GM23338 (cell line): ENCODE data around the gene OR14I1. TPM values are rescaled to one million over a fixed set of nuclear protein-coding genes. Genes with fewer than 3 reads are reported as not detected.

Source experiments
- ATAC-seq: fragments of 200-7000 bp; cut with Tn5 transposase; 3 replicates; pipeline ENCODE4 v1.9.1; 2020
- DNase-seq: peaks from one replicate; pipeline ENCODE4 v3.0.0-alpha.2; 2015; ENCODE audit warnings: low spot score
- H2AFZ ChIP-seq: fragments of 200-600 bp; sonication (generic); 2 replicates; pipeline ENCODE4 v1.8.0; 2016; ENCODE audit warnings: antibody characterized with exemption, mild to moderate bottlenecking, moderate library complexity
- H3F3A ChIP-seq: fragments of 200-600 bp; sonication (generic); replicated peaks from 2 replicates; pipeline ENCODE4 v1.8.0; 2017; ENCODE audit warnings: antibody characterized with exemption, mixed run types, low read depth
- H3K27ac ChIP-seq: fragments of 200-600 bp; sonication (generic); 2 replicates; pipeline ENCODE4 v1.6.1; 2016; ENCODE audit warnings: low read depth
- H3K27me3 ChIP-seq: fragments of 200-600 bp; sonication (generic); 2 replicates; pipeline ENCODE4 v1.8.0; 2016; ENCODE audit warnings: mild to moderate bottlenecking, mixed run types, moderate library complexity; ENCODE audit not compliant: insufficient read depth
- H3K36me3 ChIP-seq: fragments of 200-600 bp; sonication (generic); 2 replicates; pipeline ENCODE4 v1.8.0; 2016; ENCODE audit warnings: mild to moderate bottlenecking; ENCODE audit not compliant: insufficient read depth
- H3K4me1 ChIP-seq: fragments of 200-600 bp; sonication (generic); 2 replicates; pipeline ENCODE4 v1.8.0; 2016; ENCODE audit warnings: mild to moderate bottlenecking, moderate library complexity; ENCODE audit not compliant: insufficient read depth
- H3K4me2 ChIP-seq: fragments of 200-600 bp; sonication (generic); 2 replicates; pipeline ENCODE4 v1.7.1; 2017; ENCODE audit warnings: mixed run types
- H3K4me3 ChIP-seq: fragments of 200-600 bp; sonication (generic); 2 replicates; pipeline ENCODE4 v1.6.1; 2016; ENCODE audit warnings: mixed run types
- H3K79me2 ChIP-seq: fragments of 200-600 bp; sonication (generic); replicated peaks from 2 replicates; pipeline ENCODE4 v1.8.0; 2017; ENCODE audit warnings: mild to moderate bottlenecking; ENCODE audit not compliant: insufficient read depth
- H3K9me2 ChIP-seq: fragments of 200-600 bp; sonication (generic); 2 replicates; pipeline ENCODE4 v1.8.0; 2017; ENCODE audit not compliant: insufficient read depth
- H4K20me1 ChIP-seq: fragments of 200-600 bp; sonication (generic); replicated peaks from 2 replicates; pipeline ENCODE4 v1.8.0; 2017; ENCODE audit warnings: mild to moderate bottlenecking; ENCODE audit not compliant: insufficient read depth
- H3K27ac Mint-ChIP-seq: 2 replicates; pipeline ENCODE4 v1.8.0; 2020; ENCODE audit warnings: inconsistent platforms, mild to moderate bottlenecking, moderate library complexity, mixed read lengths
- H3K27me3 Mint-ChIP-seq: 3 replicates; pipeline ENCODE4 v1.8.0; 2022; ENCODE audit warnings: low read depth, mild to moderate bottlenecking, moderate library complexity, mixed read lengths, inconsistent platforms; ENCODE audit not compliant: insufficient read depth, poor library complexity
- H3K36me3 Mint-ChIP-seq: 3 replicates; pipeline ENCODE4 v1.8.0; 2021; ENCODE audit warnings: low read depth, mild to moderate bottlenecking, inconsistent platforms, moderate library complexity, mixed read lengths
- H3K4me1 Mint-ChIP-seq: 3 replicates; pipeline ENCODE4 v1.8.0; 2020; ENCODE audit warnings: mild to moderate bottlenecking, inconsistent platforms, mixed read lengths
- H3K4me3 Mint-ChIP-seq: 3 replicates; pipeline ENCODE4 v1.8.0; 2021; ENCODE audit warnings: moderate library complexity, mild to moderate bottlenecking, inconsistent platforms, mixed read lengths
- H3K9me3 Mint-ChIP-seq: 3 replicates; pipeline ENCODE4 v1.8.0; 2020; ENCODE audit warnings: moderate library complexity, mild to moderate bottlenecking, inconsistent platforms, mixed read lengths
- CREB1 ChIP-seq: fragments of 250-450 bp; sonication (Bioruptor Pico); IDR thresholded peaks from 2 replicates; pipeline ENCODE4 v1.5.0; 2020; ENCODE audit warnings: low read depth, mild to moderate bottlenecking, moderate library complexity
- EZH2 ChIP-seq: fragments of 200-600 bp; sonication (generic); IDR thresholded peaks from one replicate; pipeline ENCODE4 v1.8.0; 2017; ENCODE audit warnings: antibody characterized with exemption, mild to moderate bottlenecking, low read depth; ENCODE audit not compliant: unreplicated experiment
- EZH2phosphoT487 ChIP-seq: fragments of 200-600 bp; sonication (generic); IDR thresholded peaks from one replicate; pipeline ENCODE4 v1.8.1; 2018; ENCODE audit warnings: antibody characterized with exemption; ENCODE audit not compliant: unreplicated experiment
- JUNB ChIP-seq: IDR thresholded peaks from one replicate; pipeline ENCODE4 v1.6.1; 2016; ENCODE audit warnings: antibody characterized with exemption; ENCODE audit not compliant: unreplicated experiment
- NANOG ChIP-seq: IDR thresholded peaks from 2 replicates; pipeline ENCODE4 v1.6.1; 2016; ENCODE audit warnings: antibody characterized with exemption, borderline replicate concordance
- POLR2AphosphoS5 ChIP-seq: IDR thresholded peaks from 2 replicates; pipeline ENCODE4 v1.6.1; 2016; ENCODE audit warnings: antibody characterized with exemption, low read depth
- STAT1 ChIP-seq: IDR thresholded peaks from one replicate; pipeline ENCODE4 v1.6.1; 2016; ENCODE audit warnings: antibody characterized with exemption; ENCODE audit not compliant: unreplicated experiment
- ZNF114 ChIP-seq: fragments of 250-450 bp; sonication (Bioruptor Pico); IDR thresholded peaks from 2 replicates; pipeline ENCODE4 v1.5.0; 2020; ENCODE audit warnings: mild to moderate bottlenecking, moderate library complexity
- ZNF331 ChIP-seq: fragments of 250-450 bp; sonication (Bioruptor Pico); IDR thresholded peaks from 2 replicates; pipeline ENCODE4 v1.5.0; 2020; ENCODE audit warnings: low read depth, mild to moderate bottlenecking, moderate library complexity
- polyA plus RNA-seq: library from polyadenylated mRNA; unstranded; fragments of >200 nt; fragmentation: Nextera tagmentation; extraction: Ambion mirVana; gene quantifications from 2 replicates; pipeline ENCODE4 v1.2.1, GENCODE V29; 2016
- total RNA-seq: library from RNA; depleted of rRNA; stranded (reverse); fragments of >200 nt; shearing (Covaris generic); gene quantifications from 2 replicates; pipeline ENCODE4 v1.2.3, GENCODE V29; 2014
- TF ChIP-seq, protein P1 (sequence below): IDR thresholded peaks from one replicate; pipeline ENCODE4 v1.6.1; 2018; ENCODE audit warnings: antibody characterized with exemption; ENCODE audit not compliant: unreplicated experiment
- TF ChIP-seq, protein P2 (sequence below): IDR thresholded peaks from 2 replicates; pipeline ENCODE4 v1.6.1; 2016; ENCODE audit warnings: antibody characterized with exemption
- TF ChIP-seq, protein P3 (sequence below), 2 experiments: fragments of 200-600 bp in 1 of 2; sonication (generic) in 1 of 2; conservative IDR thresholded peaks; 2 replicates each; pipeline versions ENCODE4 v1.5.1 to v1.6.1; 2016 to 2017; ENCODE audit warnings: antibody characterized with exemption in 2 of 2, low read depth in 2 of 2, mild to moderate bottlenecking in 2 of 2, moderate library complexity in 1 of 2

The OR14I1 gene
- total and polyA plus RNA-seq, 2 experiments from 2014 or later, result not detected

DNA sequence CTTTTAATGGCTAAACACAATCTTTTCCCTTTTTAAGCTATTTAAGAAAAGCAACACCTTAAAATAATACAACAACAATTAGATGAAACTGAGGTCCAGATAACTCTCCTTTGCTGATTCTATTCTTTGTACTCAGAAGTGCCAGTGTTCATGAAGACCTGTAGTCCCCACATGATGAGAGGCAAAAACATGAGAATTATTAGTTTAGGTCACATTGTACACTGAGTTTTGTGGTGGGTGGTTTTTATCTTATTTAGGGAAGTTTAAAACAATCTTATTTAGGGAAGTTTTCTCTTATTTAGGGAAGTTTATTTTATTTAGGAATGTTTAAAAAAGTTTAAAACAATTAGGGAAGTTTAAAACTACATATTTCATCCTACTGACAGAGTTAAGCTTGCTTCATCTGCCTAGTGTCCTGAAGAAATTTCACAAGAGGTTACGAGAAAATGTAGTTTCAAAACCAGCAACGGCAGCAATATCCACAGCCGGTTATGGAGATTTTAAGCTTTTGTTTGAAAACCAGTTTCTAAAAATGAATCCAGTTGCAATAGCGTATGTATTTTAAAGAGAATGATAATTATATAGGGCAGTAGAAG lies 7.8 kb upstream of the OR14I1 start:
- Histone ChIP-seq H3K27me3 (no peaks in the 10 kb centered on the region), H3K9me2 (no peaks in the 10 kb centered on the region), H3K79me2 (no peaks in the 10 kb centered on the region), H3K36me3 (0 out of 2 replicates have a peak, but pooled peaks cover 5% of the 10 kb centered on the region), H4K20me1 (no peaks in the 10 kb centered on the region), H3K4me1 (no peaks in the 10 kb centered on the region), H3F3A (no peaks in the 10 kb centered on the region), H3K4me3 (no peak overlapping the region), H2AFZ (no peak overlapping the region), H3K4me2 (no peak overlapping the region), H3K27ac (no peak overlapping the region)
- Mint-ChIP-seq H3K27ac (no peak overlapping the region), H3K4me1 (no peaks in the 10 kb centered on the region), H3K27me3 (peaks cover 1% of the 10 kb centered on the region), H3K36me3 (peaks cover 22% of the 10 kb centered on the region; the same call in 2 of the 3 replicates), H3K4me3 (no peak overlapping the region), H3K9me3 (no peaks in the 10 kb centered on the region; the same call in 1 of the 3 replicates)
- no peak for ATAC-seq
- no peak for DNase-seq
- TF ChIP-seq CREB1 (CRISPR knock-in tag), result no peak
- TF ChIP-seq POLR2AphosphoS5, result no peak

DNA sequence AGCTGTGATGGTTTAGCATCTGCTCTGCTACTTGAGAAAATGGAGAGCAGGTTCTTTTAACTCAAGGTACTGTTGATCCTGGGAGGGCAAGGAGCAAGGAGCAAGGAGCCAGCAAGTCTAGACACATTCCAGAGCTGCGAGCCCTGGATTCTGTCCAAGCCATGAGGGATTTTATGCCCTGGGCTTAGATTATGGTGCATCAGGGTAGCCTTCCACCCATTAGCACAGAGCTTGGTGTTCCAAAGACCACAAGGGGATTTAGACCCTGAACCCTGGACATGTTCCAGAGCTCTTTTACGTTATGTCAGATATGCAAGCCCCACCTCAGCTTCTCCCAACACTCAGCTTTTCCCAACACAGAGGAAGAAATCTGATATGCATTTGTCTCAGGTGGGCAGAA lies 2.0 kb upstream of the OR14I1 start:
- Mint-ChIP-seq H3K4me1 (no peaks in the 10 kb centered on the region), H3K36me3 (peaks cover 19% of the 10 kb centered on the region), H3K9me3 (peaks cover 11% of the 10 kb centered on the region), H3K27ac (no peak overlapping the region), H3K27me3 (peaks cover 2% of the 10 kb centered on the region), H3K4me3 (no peak overlapping the region)
- ATAC-seq, result no peak
- Histone ChIP-seq H3K4me1 (no peaks in the 10 kb centered on the region), H3K9me2 (no peaks in the 10 kb centered on the region), H3K27ac (no peak overlapping the region), H2AFZ (no peak overlapping the region), H3K27me3 (no peaks in the 10 kb centered on the region), H3K4me2 (no peak overlapping the region), H3K4me3 (no peak overlapping the region), H3K36me3 (peaks cover 7% of the 10 kb centered on the region), H4K20me1 (no peaks in the 10 kb centered on the region), H3K79me2 (no peaks in the 10 kb centered on the region), H3F3A (no peaks in the 10 kb centered on the region)
- no peak for DNase-seq
- TF ChIP-seq, protein P1, sequence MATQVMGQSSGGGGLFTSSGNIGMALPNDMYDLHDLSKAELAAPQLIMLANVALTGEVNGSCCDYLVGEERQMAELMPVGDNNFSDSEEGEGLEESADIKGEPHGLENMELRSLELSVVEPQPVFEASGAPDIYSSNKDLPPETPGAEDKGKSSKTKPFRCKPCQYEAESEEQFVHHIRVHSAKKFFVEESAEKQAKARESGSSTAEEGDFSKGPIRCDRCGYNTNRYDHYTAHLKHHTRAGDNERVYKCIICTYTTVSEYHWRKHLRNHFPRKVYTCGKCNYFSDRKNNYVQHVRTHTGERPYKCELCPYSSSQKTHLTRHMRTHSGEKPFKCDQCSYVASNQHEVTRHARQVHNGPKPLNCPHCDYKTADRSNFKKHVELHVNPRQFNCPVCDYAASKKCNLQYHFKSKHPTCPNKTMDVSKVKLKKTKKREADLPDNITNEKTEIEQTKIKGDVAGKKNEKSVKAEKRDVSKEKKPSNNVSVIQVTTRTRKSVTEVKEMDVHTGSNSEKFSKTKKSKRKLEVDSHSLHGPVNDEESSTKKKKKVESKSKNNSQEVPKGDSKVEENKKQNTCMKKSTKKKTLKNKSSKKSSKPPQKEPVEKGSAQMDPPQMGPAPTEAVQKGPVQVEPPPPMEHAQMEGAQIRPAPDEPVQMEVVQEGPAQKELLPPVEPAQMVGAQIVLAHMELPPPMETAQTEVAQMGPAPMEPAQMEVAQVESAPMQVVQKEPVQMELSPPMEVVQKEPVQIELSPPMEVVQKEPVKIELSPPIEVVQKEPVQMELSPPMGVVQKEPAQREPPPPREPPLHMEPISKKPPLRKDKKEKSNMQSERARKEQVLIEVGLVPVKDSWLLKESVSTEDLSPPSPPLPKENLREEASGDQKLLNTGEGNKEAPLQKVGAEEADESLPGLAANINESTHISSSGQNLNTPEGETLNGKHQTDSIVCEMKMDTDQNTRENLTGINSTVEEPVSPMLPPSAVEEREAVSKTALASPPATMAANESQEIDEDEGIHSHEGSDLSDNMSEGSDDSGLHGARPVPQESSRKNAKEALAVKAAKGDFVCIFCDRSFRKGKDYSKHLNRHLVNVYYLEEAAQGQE, result no peak
- TF ChIP-seq STAT1 (no peak), JUNB (no peak), CREB1 (CRISPR knock-in tag) (no peak), EZH2phosphoT487 (no peak), ZNF331 (CRISPR knock-in tag) (no peak), EZH2 (no peak), ZNF114 (CRISPR knock-in tag) (no peak), NANOG (no peak)
- TF ChIP-seq, protein P2, sequence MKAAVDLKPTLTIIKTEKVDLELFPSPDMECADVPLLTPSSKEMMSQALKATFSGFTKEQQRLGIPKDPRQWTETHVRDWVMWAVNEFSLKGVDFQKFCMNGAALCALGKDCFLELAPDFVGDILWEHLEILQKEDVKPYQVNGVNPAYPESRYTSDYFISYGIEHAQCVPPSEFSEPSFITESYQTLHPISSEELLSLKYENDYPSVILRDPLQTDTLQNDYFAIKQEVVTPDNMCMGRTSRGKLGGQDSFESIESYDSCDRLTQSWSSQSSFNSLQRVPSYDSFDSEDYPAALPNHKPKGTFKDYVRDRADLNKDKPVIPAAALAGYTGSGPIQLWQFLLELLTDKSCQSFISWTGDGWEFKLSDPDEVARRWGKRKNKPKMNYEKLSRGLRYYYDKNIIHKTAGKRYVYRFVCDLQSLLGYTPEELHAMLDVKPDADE, result no peak
- TF ChIP-seq, protein P3, sequence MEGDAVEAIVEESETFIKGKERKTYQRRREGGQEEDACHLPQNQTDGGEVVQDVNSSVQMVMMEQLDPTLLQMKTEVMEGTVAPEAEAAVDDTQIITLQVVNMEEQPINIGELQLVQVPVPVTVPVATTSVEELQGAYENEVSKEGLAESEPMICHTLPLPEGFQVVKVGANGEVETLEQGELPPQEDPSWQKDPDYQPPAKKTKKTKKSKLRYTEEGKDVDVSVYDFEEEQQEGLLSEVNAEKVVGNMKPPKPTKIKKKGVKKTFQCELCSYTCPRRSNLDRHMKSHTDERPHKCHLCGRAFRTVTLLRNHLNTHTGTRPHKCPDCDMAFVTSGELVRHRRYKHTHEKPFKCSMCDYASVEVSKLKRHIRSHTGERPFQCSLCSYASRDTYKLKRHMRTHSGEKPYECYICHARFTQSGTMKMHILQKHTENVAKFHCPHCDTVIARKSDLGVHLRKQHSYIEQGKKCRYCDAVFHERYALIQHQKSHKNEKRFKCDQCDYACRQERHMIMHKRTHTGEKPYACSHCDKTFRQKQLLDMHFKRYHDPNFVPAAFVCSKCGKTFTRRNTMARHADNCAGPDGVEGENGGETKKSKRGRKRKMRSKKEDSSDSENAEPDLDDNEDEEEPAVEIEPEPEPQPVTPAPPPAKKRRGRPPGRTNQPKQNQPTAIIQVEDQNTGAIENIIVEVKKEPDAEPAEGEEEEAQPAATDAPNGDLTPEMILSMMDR (conservative IDR thresholded peaks at IDR 0.05; ENCODE audit: low read depth in 2 of 2), result no peak
